MCF 10A (cell line): Measurements from ENCODE around the gene OR7G2. TPM values are rescaled to one million over a fixed set of nuclear protein-coding genes. Genes with fewer than 3 reads are reported as not detected.

Experiments
- BruUV-seq: library from RNA; stranded (reverse); fragments of 400-500 nt; replicated peaks from 2 replicates; lab custom pipeline; 2021; lab: Mats Ljungman, UMichigan
- CTCF ChIA-PET: fragments of 300-600 bp; sonication (Branson Sonifier 250); formaldehyde crosslinking; extraction: SDS; loops from one replicate; lab custom pipeline; 2021; ENCODE audit warnings: antibody characterized with exemption, inconsistent platforms; lab: Yijun Ruan, JAX
- POLR2A ChIA-PET: fragments of 300-600, 350-650 bp; sonication (Branson Sonifier 250); formaldehyde crosslinking; extraction: SDS; loops from one replicate; lab custom pipeline; 2020; ENCODE audit warnings: antibody characterized with exemption, inconsistent platforms; lab: Yijun Ruan, JAX
- DNase-seq: peaks from one replicate; pipeline ENCODE4 v3.0.0-alpha.2; 2018; ENCODE audit not compliant: unreplicated experiment
- H3K27ac Mint-ChIP-seq: one replicate; pipeline ENCODE4 v1.8.0; 2022; ENCODE audit warnings: mild to moderate bottlenecking, low read depth, mixed read lengths; ENCODE audit not compliant: unreplicated experiment
- H3K27me3 Mint-ChIP-seq: one replicate; pipeline ENCODE4 v1.8.0; 2022; ENCODE audit warnings: mixed read lengths; ENCODE audit not compliant: insufficient read depth, unreplicated experiment
- H3K36me3 Mint-ChIP-seq: one replicate; pipeline ENCODE4 v1.8.0; 2022; ENCODE audit warnings: mild to moderate bottlenecking, moderate library complexity, mixed read lengths; ENCODE audit not compliant: insufficient read depth, unreplicated experiment
- H3K4me1 Mint-ChIP-seq: one replicate; pipeline ENCODE4 v1.8.0; 2022; ENCODE audit warnings: mixed read lengths; ENCODE audit not compliant: insufficient read depth, unreplicated experiment
- H3K4me3 Mint-ChIP-seq: one replicate; pipeline ENCODE4 v1.8.0; 2022; ENCODE audit warnings: mild to moderate bottlenecking, moderate library complexity, mixed read lengths; ENCODE audit not compliant: unreplicated experiment
- H3K9me3 Mint-ChIP-seq: one replicate; pipeline ENCODE4 v1.8.0; 2022; ENCODE audit warnings: mixed read lengths; ENCODE audit not compliant: unreplicated experiment
- intact Hi-C: fragments of 100-400 bp; cut with micrococcal nuclease; formaldehyde crosslinking; loops from 2 replicates; pipeline ENCODE4 v1.14.1; 2022
- total RNA-seq: library from RNA; stranded (reverse); gene quantifications from 2 replicates; pipeline ENCODE4 v1.2.3, GENCODE V29; 2022
- TF ChIP-seq, protein P1 (sequence below): fragments of 200-600 bp; IDR thresholded peaks from one replicate; pipeline ENCODE4 v1.8.0; 2022; ENCODE audit warnings: antibody characterized with exemption, mild to moderate bottlenecking; ENCODE audit not compliant: unreplicated experiment

OR7G2 gene
- total RNA-seq, 1 experiment from 2014 or later: not detected

DNA sequence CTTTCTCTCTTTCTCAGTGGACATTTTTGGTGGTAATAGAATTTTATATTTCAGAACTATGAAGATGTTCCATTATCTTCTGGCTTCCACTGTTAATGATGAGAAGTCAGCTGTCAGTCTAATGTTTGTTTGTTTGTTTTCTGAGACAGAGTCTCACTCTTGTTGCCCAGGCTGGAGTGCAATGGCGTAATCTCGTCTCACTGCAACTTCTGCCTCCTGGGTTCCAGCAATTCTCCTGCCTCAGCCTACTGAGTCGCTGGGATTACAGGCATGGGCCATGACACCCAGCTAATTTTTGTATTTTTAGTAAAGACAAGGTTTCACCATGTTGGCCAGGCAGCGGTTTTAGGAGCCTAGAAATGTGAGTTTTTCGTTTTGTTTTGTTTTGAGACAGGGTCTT lies 37.6 kb upstream of the OR7G2 start:
- BruUV-seq: no TSS peak
- H3K4me3 Mint-ChIP-seq: no peak overlapping the region

DNA sequence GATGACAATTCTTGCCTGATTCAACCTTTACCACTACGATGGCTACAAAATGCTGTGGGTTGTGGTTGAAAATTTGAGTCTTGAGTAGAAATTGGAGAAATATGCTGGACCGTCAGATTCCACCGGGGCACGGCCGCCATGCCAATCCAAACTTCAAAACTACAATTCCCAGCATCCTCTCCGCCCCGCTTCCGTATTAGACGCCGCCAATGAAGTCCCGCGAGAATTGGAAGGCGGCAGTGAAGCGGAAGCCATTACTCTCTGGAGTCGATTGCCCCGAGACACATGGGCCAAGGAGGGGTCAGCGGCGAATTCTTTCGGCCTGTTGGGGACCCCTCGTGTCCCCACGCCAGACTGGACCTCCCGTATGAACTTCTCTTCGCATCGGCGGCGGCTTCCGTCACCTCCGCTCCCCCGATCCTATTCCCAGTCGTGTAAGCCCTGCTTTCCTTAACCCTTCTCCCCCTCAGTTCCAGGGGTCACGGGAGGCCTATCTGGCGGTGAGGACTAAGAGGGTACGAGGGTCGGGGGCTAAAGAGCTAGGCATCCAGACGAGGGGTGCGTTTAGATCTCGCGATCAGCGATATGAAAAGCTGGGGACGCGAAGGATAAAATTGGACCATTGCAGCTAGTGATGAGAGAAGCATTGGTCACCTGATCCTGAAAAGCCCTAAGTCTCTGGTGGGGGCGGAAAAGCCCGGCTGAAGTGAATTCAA lies 33.0 kb upstream of the OR7G2 start, which contains the start of gene ZNF317:
Gene ZNF317 (plus strand): TSS at position 239 of the 716 bp plus-strand sequence. CDS start 15,620 bp downstream, outside the sequence.
- Mint-ChIP-seq H3K4me3 (peak within 1 kb of the TSS; percentile 99), H3K27me3 (no peaks in the 10 kb centered on the region), H3K9me3 (peaks cover 16% of the 10 kb centered on the region), H3K36me3 (peaks cover 14% of the 10 kb centered on the region), H3K27ac (peak within 1 kb of the TSS; percentile 97), H3K4me1 (no peaks in the 10 kb centered on the region)
- BruUV-seq: no TSS peak
- peak; percentile 95 for DNase-seq
- POLR2A ChIA-PET: interaction anchor here (0.7 to 1.4 kb wide), 5 partner anchors 130 to 628 kb away, joined by 3 to 8 read pairs (median 3); partner anchors contain the start of gene ZNF846
- intact Hi-C loops: loop anchor here (1.0 to 5.0 kb wide), 4 partner anchors 308 to 656 kb away; partner anchors contain the start of genes MBD3L1, ZNF426 and ZNF558
- CTCF ChIA-PET: interaction anchor here (0.6 kb wide), 2 partner anchors 879 to 1350 kb away, joined by 3 read pairs; no protein-coding TSS in a partner anchor
- TF ChIP-seq, protein P1, sequence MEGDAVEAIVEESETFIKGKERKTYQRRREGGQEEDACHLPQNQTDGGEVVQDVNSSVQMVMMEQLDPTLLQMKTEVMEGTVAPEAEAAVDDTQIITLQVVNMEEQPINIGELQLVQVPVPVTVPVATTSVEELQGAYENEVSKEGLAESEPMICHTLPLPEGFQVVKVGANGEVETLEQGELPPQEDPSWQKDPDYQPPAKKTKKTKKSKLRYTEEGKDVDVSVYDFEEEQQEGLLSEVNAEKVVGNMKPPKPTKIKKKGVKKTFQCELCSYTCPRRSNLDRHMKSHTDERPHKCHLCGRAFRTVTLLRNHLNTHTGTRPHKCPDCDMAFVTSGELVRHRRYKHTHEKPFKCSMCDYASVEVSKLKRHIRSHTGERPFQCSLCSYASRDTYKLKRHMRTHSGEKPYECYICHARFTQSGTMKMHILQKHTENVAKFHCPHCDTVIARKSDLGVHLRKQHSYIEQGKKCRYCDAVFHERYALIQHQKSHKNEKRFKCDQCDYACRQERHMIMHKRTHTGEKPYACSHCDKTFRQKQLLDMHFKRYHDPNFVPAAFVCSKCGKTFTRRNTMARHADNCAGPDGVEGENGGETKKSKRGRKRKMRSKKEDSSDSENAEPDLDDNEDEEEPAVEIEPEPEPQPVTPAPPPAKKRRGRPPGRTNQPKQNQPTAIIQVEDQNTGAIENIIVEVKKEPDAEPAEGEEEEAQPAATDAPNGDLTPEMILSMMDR: no peak

More for the DNA sequence above, 37.6 kb upstream of the OR7G2 start:
- H3K27me3 Mint-ChIP-seq: no peaks in the 10 kb centered on the region
- peaks cover 12% of the 10 kb centered on the region for H3K4me1 Mint-ChIP-seq
- H3K36me3 Mint-ChIP-seq: peaks cover 50% of the 10 kb centered on the region
- no peak overlapping the region for H3K27ac Mint-ChIP-seq
- POLR2A ChIA-PET: no interaction called here
- DNase-seq: peak; percentile 11
- TF ChIP-seq, protein P1: no peak
- H3K9me3 Mint-ChIP-seq: peaks cover 39% of the 10 kb centered on the region
- CTCF ChIA-PET: no interaction called here
- intact Hi-C loops: loop anchor here (5.0 kb wide), 1 partner anchor 313 kb away; the partner anchor contains the start of genes MBD3L1 and ZNF558

GRCh38 chr19:9139609-9140158 lies 32.4 kb upstream of the OR7G2 start:
- Mint-ChIP-seq H3K27ac (peak overlapping the region; percentile 97), H3K27me3 (no peaks in the 10 kb centered on the region), H3K36me3 (peaks cover 9% of the 10 kb centered on the region), H3K9me3 (peaks cover 12% of the 10 kb centered on the region), H3K4me1 (no peaks in the 10 kb centered on the region), H3K4me3 (peak overlapping the region; percentile 99)
- TSS peak; percentile 79 for BruUV-seq
- CTCF ChIA-PET: interaction anchor here (1.2 kb wide), 1 partner anchor 483 kb away, joined by 3 read pairs; no protein-coding TSS in a partner anchor
- no peak for DNase-seq
- POLR2A ChIA-PET: interaction anchor here (0.7 kb wide), 1 partner anchor 64 kb away, joined by 5 read pairs; no protein-coding TSS in a partner anchor
- intact Hi-C loops: loop anchor here (1.0 to 10.0 kb wide), 7 partner anchors 168 to 888 kb away; partner anchors contain the start of genes MBD3L1, ZNF266, ZNF426 and ZNF558
- TF ChIP-seq, protein P1: no peak
